Activated naive CD8-positive, alpha-beta T cell treated with anti-CD3 and anti-CD28 coated beads, Interleukin-2, amount 50 U/mL, for 24 hours (primary cell): Measurements from ENCODE around the gene TGM2.

Experiments used
- ATAC-seq: fragments of 150-1000 bp; cut with Tn5 transposase; one replicate; pipeline ENCODE4 v1.10.0; 2021
- DNase-seq: peaks from one replicate; pipeline ENCODE4 v3.0.0; 2021
- H3K27ac Mint-ChIP-seq: one replicate; pipeline ENCODE4 v1.8.0; 2021; ENCODE audit warnings: mild to moderate bottlenecking, mixed read lengths
- H3K27me3 Mint-ChIP-seq: one replicate; pipeline ENCODE4 v1.8.0; 2021; ENCODE audit warnings: mixed read lengths
- H3K36me3 Mint-ChIP-seq: one replicate; pipeline ENCODE4 v1.8.0; 2021; ENCODE audit warnings: low read depth, mixed read lengths
- H3K4me1 Mint-ChIP-seq: one replicate; pipeline ENCODE4 v1.8.0; 2021; ENCODE audit warnings: mixed read lengths
- H3K4me3 Mint-ChIP-seq: one replicate; pipeline ENCODE4 v1.8.0; 2021; ENCODE audit warnings: mild to moderate bottlenecking, moderate library complexity, mixed read lengths
- H3K9me3 Mint-ChIP-seq: one replicate; pipeline ENCODE4 v1.8.0; 2021; ENCODE audit warnings: mixed read lengths

Gene TGM2

GRCh38 chr20:38121741-38122140 lies 43.3 kb downstream of the TGM2 start:
- Mint-ChIP-seq H3K27me3 (no peaks in the 10 kb centered on the region), H3K9me3 (no peaks in the 10 kb centered on the region), H3K27ac (no peak overlapping the region), H3K4me3 (no peak overlapping the region), H3K36me3 (no peaks in the 10 kb centered on the region), H3K4me1 (no peaks in the 10 kb centered on the region)
- DNase-seq (no peak), ATAC-seq (no peak)

DNA sequence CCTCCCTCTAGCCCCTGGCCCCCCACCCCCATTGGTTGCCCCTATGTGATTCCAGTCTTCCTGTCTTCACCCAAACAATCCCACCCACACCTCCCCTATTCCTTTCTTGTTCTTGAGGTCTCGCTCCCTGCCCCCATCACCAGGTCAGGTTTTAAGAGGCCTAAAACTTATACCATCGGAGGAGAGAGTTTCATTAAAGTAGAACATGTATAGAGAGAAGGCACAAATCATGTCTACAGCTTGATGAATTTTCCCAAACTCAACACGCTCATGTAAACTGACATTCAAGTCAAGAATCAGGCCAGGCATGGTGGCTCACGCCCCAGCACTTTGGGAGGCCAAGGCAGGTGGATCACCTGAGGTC lies 44.5 kb downstream of the TGM2 start:
- Mint-ChIP-seq H3K4me3 (no peak overlapping the region), H3K36me3 (no peaks in the 10 kb centered on the region)

GRCh38 chr20:38119446-38119845 lies 45.6 kb downstream of the TGM2 start:
- H3K9me3 Mint-ChIP-seq = no peaks in the 10 kb centered on the region
- DNase-seq (no peak), ATAC-seq (no peak)
- no peaks in the 10 kb centered on the region for H3K27me3 Mint-ChIP-seq
- no peak overlapping the region for H3K27ac Mint-ChIP-seq
- H3K4me3 Mint-ChIP-seq = no peak overlapping the region
- H3K36me3 Mint-ChIP-seq = no peaks in the 10 kb centered on the region
- no peaks in the 10 kb centered on the region for H3K4me1 Mint-ChIP-seq

More for the DNA sequence above, 44.5 kb downstream of the TGM2 start:
- H3K4me1 Mint-ChIP-seq = no peaks in the 10 kb centered on the region
- ATAC-seq (no peak), DNase-seq (no peak)
- no peak overlapping the region for H3K27ac Mint-ChIP-seq
- H3K9me3 Mint-ChIP-seq = no peaks in the 10 kb centered on the region
- no peaks in the 10 kb centered on the region for H3K27me3 Mint-ChIP-seq

DNA sequence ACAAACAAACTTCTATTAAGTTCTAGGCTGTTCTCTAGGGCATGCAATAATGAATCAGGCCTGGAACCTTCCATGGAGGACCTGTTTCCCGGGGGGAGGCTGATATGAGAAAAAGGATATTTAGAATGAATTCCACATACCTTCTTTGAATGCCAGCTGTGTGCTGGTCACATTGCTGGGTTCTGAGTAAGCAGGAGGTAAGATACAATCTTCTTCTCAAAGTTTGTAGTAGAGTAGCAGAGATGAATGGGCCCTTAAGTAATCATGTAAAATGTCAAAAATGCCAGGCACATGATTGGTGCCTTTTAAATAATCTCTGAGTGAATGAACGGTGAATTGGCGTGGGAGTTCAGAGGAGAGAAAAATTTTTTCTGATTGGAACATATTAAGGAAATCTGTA lies 47.4 kb downstream of the TGM2 start:
- H3K27me3 Mint-ChIP-seq = no peaks in the 10 kb centered on the region
- no peaks in the 10 kb centered on the region for H3K9me3 Mint-ChIP-seq
- DNase-seq = no peak
- H3K4me1 Mint-ChIP-seq = no peaks in the 10 kb centered on the region
- ATAC-seq = no peak
- no peak overlapping the region for H3K27ac Mint-ChIP-seq
- no peaks in the 10 kb centered on the region for H3K36me3 Mint-ChIP-seq
- no peak overlapping the region for H3K4me3 Mint-ChIP-seq

- H3K4me1 Mint-ChIP-seq = no peaks in the 10 kb centered on the region
- DNase-seq (no peak), ATAC-seq (no peak)
- H3K36me3 Mint-ChIP-seq = no peaks in the 10 kb centered on the region
- no peak overlapping the region for H3K4me3 Mint-ChIP-seq
- no peaks in the 10 kb centered on the region for H3K27me3 Mint-ChIP-seq
- H3K9me3 Mint-ChIP-seq = no peaks in the 10 kb centered on the region
- no peak overlapping the region for H3K27ac Mint-ChIP-seq
These were observed 47.9 kb downstream of the TGM2 start for GRCh38 chr20:38117205-38117604.

- Mint-ChIP-seq H3K36me3 (no peaks in the 10 kb centered on the region), H3K9me3 (no peaks in the 10 kb centered on the region), H3K4me1 (no peaks in the 10 kb centered on the region), H3K4me3 (no peak overlapping the region), H3K27me3 (no peaks in the 10 kb centered on the region), H3K27ac (no peak overlapping the region)
- no peak for DNase-seq
- ATAC-seq = no peak
These were observed 48.5 kb downstream of the TGM2 start for GRCh38 chr20:38116409-38117165.

GRCh38 chr20:38115896-38116295 lies 49.2 kb downstream of the TGM2 start:
- ATAC-seq (no peak), DNase-seq (no peak)
- H3K27me3 Mint-ChIP-seq = no peaks in the 10 kb centered on the region
- no peak overlapping the region for H3K27ac Mint-ChIP-seq
- no peaks in the 10 kb centered on the region for H3K9me3 Mint-ChIP-seq
- no peak overlapping the region for H3K4me3 Mint-ChIP-seq
- H3K4me1 Mint-ChIP-seq = no peaks in the 10 kb centered on the region
- no peaks in the 10 kb centered on the region for H3K36me3 Mint-ChIP-seq

- no peaks in the 10 kb centered on the region for H3K9me3 Mint-ChIP-seq
- H3K4me1 Mint-ChIP-seq = no peaks in the 10 kb centered on the region
- DNase-seq (no peak), ATAC-seq (no peak)
- no peak overlapping the region for H3K4me3 Mint-ChIP-seq
- no peaks in the 10 kb centered on the region for H3K36me3 Mint-ChIP-seq
- no peak overlapping the region for H3K27ac Mint-ChIP-seq
- H3K27me3 Mint-ChIP-seq = no peaks in the 10 kb centered on the region
These were observed 49.9 kb downstream of the TGM2 start for GRCh38 chr20:38115205-38115604.

DNA sequence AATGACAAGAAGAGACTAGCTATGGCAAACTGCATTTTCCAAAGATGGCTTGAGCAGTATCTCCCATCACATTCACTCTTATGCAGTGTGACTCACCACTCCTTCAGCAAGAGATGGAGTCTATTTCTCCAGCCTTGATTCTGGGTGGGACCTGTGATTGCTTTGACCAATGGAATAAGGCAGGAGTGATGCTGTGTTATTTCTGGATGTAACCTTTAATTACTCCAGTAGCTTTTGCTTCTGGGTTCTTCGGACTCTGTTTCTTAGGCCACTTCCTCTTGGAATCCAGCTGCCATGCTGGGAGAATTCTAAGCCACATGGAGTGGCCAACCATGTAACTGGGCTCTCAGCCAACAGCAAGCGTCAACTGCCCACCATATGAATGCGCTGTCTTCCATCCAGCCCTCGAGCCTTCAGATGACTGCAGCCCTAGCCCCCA lies 50.7 kb downstream of the TGM2 start:
- DNase-seq = no peak
- no peak for ATAC-seq
- H3K4me3 Mint-ChIP-seq = no peak overlapping the region
- H3K9me3 Mint-ChIP-seq = no peaks in the 10 kb centered on the region
- no peak overlapping the region for H3K27ac Mint-ChIP-seq
- no peaks in the 10 kb centered on the region for H3K36me3 Mint-ChIP-seq
- H3K27me3 Mint-ChIP-seq = no peaks in the 10 kb centered on the region
- no peaks in the 10 kb centered on the region for H3K4me1 Mint-ChIP-seq

GRCh38 chr20:38113401-38114325 lies 51.4 kb downstream of the TGM2 start:
- no peaks in the 10 kb centered on the region for H3K9me3 Mint-ChIP-seq
- H3K27ac Mint-ChIP-seq = no peak overlapping the region
- H3K4me1 Mint-ChIP-seq = no peaks in the 10 kb centered on the region
- ATAC-seq (peak; percentile 15), DNase-seq (no peak)
- H3K4me3 Mint-ChIP-seq = no peak overlapping the region
- H3K36me3 Mint-ChIP-seq = no peaks in the 10 kb centered on the region
- H3K27me3 Mint-ChIP-seq = no peaks in the 10 kb centered on the region

DNA sequence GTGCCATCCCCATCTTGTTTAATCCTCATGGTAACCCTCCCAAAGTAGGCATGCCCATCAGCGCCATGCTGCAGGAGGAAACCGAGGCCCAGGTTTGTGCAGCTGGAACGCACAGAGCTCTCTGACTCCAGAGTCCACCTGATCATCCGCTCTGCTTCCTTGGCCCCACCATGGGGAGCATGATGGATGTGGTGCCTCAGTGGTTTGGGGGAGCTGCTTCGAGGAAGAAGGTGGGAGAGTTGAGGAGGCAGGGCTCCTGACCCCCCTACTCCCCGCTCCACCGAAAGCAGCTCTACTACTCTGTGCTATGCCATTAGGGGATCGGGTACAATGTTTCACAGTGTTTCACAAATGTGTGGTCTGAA lies 52.2 kb downstream of the TGM2 start:
- Mint-ChIP-seq H3K4me3 (no peak overlapping the region), H3K9me3 (no peaks in the 10 kb centered on the region), H3K36me3 (no peaks in the 10 kb centered on the region), H3K27me3 (no peaks in the 10 kb centered on the region), H3K27ac (no peak overlapping the region), H3K4me1 (no peaks in the 10 kb centered on the region)
- DNase-seq (no peak), ATAC-seq (no peak)

- H3K4me3 Mint-ChIP-seq = no peak overlapping the region
- H3K4me1 Mint-ChIP-seq = no peaks in the 10 kb centered on the region
- no peaks in the 10 kb centered on the region for H3K36me3 Mint-ChIP-seq
- H3K27ac Mint-ChIP-seq = no peak overlapping the region
- no peaks in the 10 kb centered on the region for H3K9me3 Mint-ChIP-seq
- no peak for ATAC-seq
- no peaks in the 10 kb centered on the region for H3K27me3 Mint-ChIP-seq
- no peak for DNase-seq
These were observed 52.7 kb downstream of the TGM2 start for GRCh38 chr20:38112261-38112929.

GRCh38 chr20:38111366-38112232 lies 53.5 kb downstream of the TGM2 start:
- H3K4me3 Mint-ChIP-seq = no peak overlapping the region

GRCh38 chr20:38110525-38111178 lies 54.4 kb downstream of the TGM2 start:
- Mint-ChIP-seq H3K27ac (no peak overlapping the region), H3K36me3 (no peaks in the 10 kb centered on the region), H3K4me1 (no peaks in the 10 kb centered on the region), H3K9me3 (no peaks in the 10 kb centered on the region), H3K27me3 (no peaks in the 10 kb centered on the region), H3K4me3 (no peak overlapping the region)
- DNase-seq (no peak), ATAC-seq (no peak)

More at GRCh38 chr20:38111366-38112232, 53.5 kb downstream of the TGM2 start:
- Mint-ChIP-seq H3K9me3 (no peaks in the 10 kb centered on the region), H3K4me1 (no peaks in the 10 kb centered on the region), H3K36me3 (no peaks in the 10 kb centered on the region), H3K27ac (no peak overlapping the region), H3K27me3 (no peaks in the 10 kb centered on the region)
- DNase-seq (no peak), ATAC-seq (no peak)
